Thyroid gland (tissue), 4 donors: ENCODE measurements around the gene TRRAP. TPM values are rescaled to one million over a fixed set of nuclear protein-coding genes. Genes with fewer than 3 reads are reported as not detected.

Source experiments
- DNase-seq, 2 donors: peaks; one replicate each; pipeline ENCODE4 v3.0.0-alpha.2; 2019
- H3K27ac ChIP-seq, 3 donors: fragments of 200-600 bp; sonication (generic); 1 replicate in 2 of 3; 2 replicates in 1 of 3; pipeline ENCODE4 v1.5.1; 2016 to 2019; ENCODE audit warnings: mild to moderate bottlenecking in 1 of 3, moderate library complexity in 1 of 3
- H3K27me3 ChIP-seq: fragments of 200-600 bp; sonication (generic); one replicate; pipeline ENCODE4 v1.5.1; 2019
- H3K36me3 ChIP-seq, 2 donors: fragments of 200-600 bp; sonication (generic); one replicate each; pipeline ENCODE4 v1.5.1; 2016 to 2019
- H3K4me1 ChIP-seq, 2 donors: fragments of 200-600 bp; sonication (generic); one replicate each; pipeline ENCODE4 v1.5.1; 2017 to 2019
- H3K4me3 ChIP-seq, 3 donors: fragments of 200-600 bp; sonication (generic); replicated peaks in 1 of 3; 1 replicate in 2 of 3; 2 replicates in 1 of 3; pipeline ENCODE4 v1.5.1; 2016; ENCODE audit warnings: mild to moderate bottlenecking in 1 of 3
- H3K9me3 ChIP-seq: fragments of 200-600 bp; sonication (generic); one replicate; pipeline ENCODE4 v1.5.1; 2017
- CTCF ChIP-seq, 6 experiments: fragments of 200-600 bp in 3 of 6; fragments of 450-650 bp in 3 of 6; sonication (generic) in 3 of 6; IDR thresholded peaks; one replicate each; pipeline ENCODE4 v1.5.1; 2016 to 2019; ENCODE audit warnings: antibody characterized with exemption in 6 of 6, mild to moderate bottlenecking in 2 of 6, inconsistent platforms in 1 of 6, moderate library complexity in 1 of 6
- POLR2A ChIP-seq, 2 donors: fragments of 450-650 bp; IDR thresholded peaks; one replicate each; pipeline ENCODE4 v1.6.1; 2017; ENCODE audit warnings: antibody characterized with exemption in 2 of 2, mild to moderate bottlenecking in 2 of 2, moderate library complexity in 1 of 2
- WGBS, 2 donors: methylation state at CpG; one replicate each; pipeline ENCODE4 v1.1.5; 2017; 5-methylcytosine and 5-hydroxymethylcytosine counted together
- intact Hi-C: fragments of 100-400 bp; cut with DNase I; formaldehyde crosslinking; loops from one replicate; pipeline ENCODE4 v1.15.1; 2023
- total RNA-seq, 4 donors: library from RNA; depleted of rRNA; stranded (reverse); fragments of >200 nt; gene quantifications; one replicate each; pipeline ENCODE4 v1.2.3, GENCODE V29; 2016

Gene TRRAP
- total RNA-seq, 4 donors from 2014 or later: 43.5 to 72.6 (median 52.2) TPM

- Histone ChIP-seq H3K4me3 (no peak overlapping the region), H3K27ac (no peak overlapping the region)
- 94 to 97% methylated on average over 17 to 19 of the region's 20 CpGs for WGBS, 2 donors
Measured at GRCh38 chr7:99027841-99028240, 149.5 kb downstream of the TRRAP start.

GRCh38 chr7:99028261-99028973 lies 150.1 kb downstream of the TRRAP start:
- no peak for DNase-seq
- Histone ChIP-seq H3K36me3 (peaks cover 32 to 50% of the 10 kb centered on the region in 2 donors), H3K27ac (no peak overlapping the region), H3K4me1 (no peaks in the 10 kb centered on the region), H3K27me3 (no peaks in the 10 kb centered on the region), H3K4me3 (no peak overlapping the region), H3K9me3 (no peaks in the 10 kb centered on the region)
- TF ChIP-seq POLR2A (IDR thresholded peaks at IDR 0.05) (no peak), CTCF (IDR thresholded peaks at IDR 0.05) (no peak)
- WGBS, 2 donors: 96 to 97% methylated on average over 27 of the region's 27 CpGs
- intact Hi-C loops: no loop called here

More at GRCh38 chr7:99027841-99028240, 149.5 kb downstream of the TRRAP start:
- H3K9me3 ChIP-seq: no peaks in the 10 kb centered on the region
- no peaks in the 10 kb centered on the region for H3K27me3 ChIP-seq
- intact Hi-C loops: no loop called here
- TF ChIP-seq POLR2A (IDR thresholded peaks at IDR 0.05) (no peak), CTCF (IDR thresholded peaks at IDR 0.05) (no peak)
- H3K4me1 ChIP-seq: no peaks in the 10 kb centered on the region
- DNase-seq: no peak
- peaks cover 26 to 44% of the 10 kb centered on the region in 2 donors for H3K36me3 ChIP-seq

GRCh38 chr7:99029466-99030435 lies 151.4 kb downstream of the TRRAP start:
- TF ChIP-seq CTCF (IDR thresholded peaks at IDR 0.05): no peak
- no peak for TF ChIP-seq POLR2A (IDR thresholded peaks at IDR 0.05)
- H3K36me3 ChIP-seq: peaks cover 44 to 54% of the 10 kb centered on the region in 2 donors
- no peaks in the 10 kb centered on the region for H3K4me1 ChIP-seq
- no peaks in the 10 kb centered on the region for H3K27me3 ChIP-seq
- WGBS, 2 donors: 86 to 93% methylated on average over 9 of the region's 9 CpGs
- intact Hi-C loops: no loop called here
- DNase-seq: no peak
- H3K9me3 ChIP-seq: no peaks in the 10 kb centered on the region
- H3K27ac ChIP-seq: peak overlapping the region; percentile 36 to 58 (median 38)
- H3K4me3 ChIP-seq: no peak overlapping the region

- Histone ChIP-seq H3K4me3 (no peak overlapping the region), H3K9me3 (no peaks in the 10 kb centered on the region), H3K27ac (peak overlapping the region; percentile 36 to 58 (median 38)), H3K36me3 (peaks cover 51 to 61% of the 10 kb centered on the region in 2 donors), H3K27me3 (no peaks in the 10 kb centered on the region), H3K4me1 (no peaks in the 10 kb centered on the region)
- intact Hi-C loops: no loop called here
- TF ChIP-seq CTCF (IDR thresholded peaks at IDR 0.05) (no peak), POLR2A (IDR thresholded peaks at IDR 0.05) (no peak)
- DNase-seq: no peak
- 91 to 96% methylated on average over 6 of the region's 6 CpGs for WGBS, 2 donors
Measured at GRCh38 chr7:99030457-99030856, 152.1 kb downstream of the TRRAP start.
